Activated CD4-positive, alpha-beta memory T cell treated with anti-CD3 and anti-CD28 coated beads for 36 hours (primary cell): ENCODE data around the gene METTL15. TPM values are rescaled to one million over a fixed set of nuclear protein-coding genes. Genes with fewer than 3 reads are reported as not detected.

Experiments used
- CTCF ChIA-PET: fragments of 350-600 bp; sonication (Branson Sonifier 250); formaldehyde crosslinking; loops from one replicate; lab custom pipeline; 2021; ENCODE audit warnings: antibody characterized with exemption, inconsistent platforms; lab: Charles Lee
- POLR2A ChIA-PET: fragments of 350-600 bp; sonication (Branson Sonifier 250); formaldehyde crosslinking; loops from one replicate; lab custom pipeline; 2021; ENCODE audit warnings: antibody characterized with exemption; lab: Charles Lee
- DNase-seq: peaks from one replicate; pipeline ENCODE4 v3.0.0-alpha.2; 2020
- H3K27ac Mint-ChIP-seq: one replicate; pipeline ENCODE4 v1.8.0; 2021; ENCODE audit warnings: mixed read lengths
- H3K27me3 Mint-ChIP-seq: one replicate; pipeline ENCODE4 v1.8.0; 2021; ENCODE audit warnings: mixed read lengths
- H3K36me3 Mint-ChIP-seq: one replicate; pipeline ENCODE4 v1.8.0; 2021; ENCODE audit warnings: mixed read lengths
- H3K4me1 Mint-ChIP-seq: one replicate; pipeline ENCODE4 v1.8.0; 2021; ENCODE audit warnings: low read depth, mixed read lengths
- H3K4me3 Mint-ChIP-seq: one replicate; pipeline ENCODE4 v1.8.0; 2021; ENCODE audit warnings: mild to moderate bottlenecking, mixed read lengths
- H3K9me3 Mint-ChIP-seq: one replicate; pipeline ENCODE4 v1.8.0; 2021; ENCODE audit warnings: mixed read lengths
- intact Hi-C: fragments of 100-400 bp; cut with micrococcal nuclease; formaldehyde crosslinking; loops from one replicate; pipeline ENCODE4 v1.15.1; 2023
- total RNA-seq, 2 experiments: library from RNA; stranded (reverse); gene quantifications; one replicate each; pipeline ENCODE4 v1.2.3, GENCODE V29; 2021

The METTL15 gene
- total RNA-seq, 2 experiments from 2014 or later = 18.0 to 19.7 TPM

DNA sequence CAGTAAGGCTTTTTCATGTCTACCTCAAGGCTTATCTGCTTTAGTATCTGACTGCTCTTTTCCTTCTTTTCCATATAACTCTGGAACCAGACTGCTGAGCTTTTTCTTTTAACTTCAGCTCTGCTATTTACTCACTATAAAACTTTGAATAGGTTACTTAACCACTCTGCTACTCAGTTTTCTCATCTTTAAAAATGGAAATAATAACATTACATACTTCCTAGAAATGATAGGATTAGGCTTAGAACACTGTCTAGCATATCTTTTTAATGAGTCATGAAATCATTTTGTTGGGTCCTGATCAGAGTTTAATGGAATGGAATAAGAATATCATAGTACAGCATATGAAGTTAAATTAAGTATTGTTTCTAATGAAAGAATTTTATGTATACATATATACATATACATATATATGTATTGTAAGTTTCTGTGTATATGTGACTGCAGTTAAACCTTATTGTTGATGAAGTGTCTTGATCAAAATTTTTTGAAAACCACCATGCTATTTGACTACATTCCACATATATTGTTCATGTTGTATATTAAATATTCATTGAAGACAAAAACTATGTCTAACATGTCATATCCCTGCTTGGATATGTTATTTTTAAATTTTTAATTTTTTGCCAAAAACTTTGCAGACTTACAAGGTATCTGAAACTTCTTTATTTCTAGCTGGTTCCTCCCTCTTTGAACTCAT is 120.2 kb downstream of the METTL15 start:
- H3K27ac Mint-ChIP-seq = no peak overlapping the region
- H3K9me3 Mint-ChIP-seq = no peaks in the 10 kb centered on the region
- POLR2A ChIA-PET = no interaction called here

DNA sequence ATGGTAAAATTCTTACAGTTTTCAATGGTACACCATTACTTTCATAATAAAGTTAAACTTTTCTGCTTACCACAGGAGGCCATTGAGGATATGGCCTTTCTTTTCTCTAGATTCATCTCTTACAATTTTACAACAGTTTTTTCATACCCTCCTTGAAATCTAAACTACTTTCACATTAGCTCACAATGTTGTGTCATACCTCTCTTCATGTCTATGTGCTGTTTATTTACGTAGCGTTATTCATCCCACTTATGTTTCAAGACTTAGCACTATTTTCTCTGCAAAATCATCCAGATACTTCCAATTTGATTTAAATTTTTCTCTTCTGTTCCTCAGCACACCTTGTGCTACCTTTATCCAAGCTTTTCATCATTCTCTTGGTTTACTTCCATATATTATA is 123.3 kb downstream of the METTL15 start:
- Mint-ChIP-seq H3K27me3 (no peaks in the 10 kb centered on the region), H3K27ac (no peak overlapping the region), H3K36me3 (peaks cover 25% of the 10 kb centered on the region)

More for the DNA sequence above, 120.2 kb downstream of the METTL15 start:
- CTCF ChIA-PET = no interaction called here
- intact Hi-C loops = no loop called here
- peaks cover 6% of the 10 kb centered on the region for H3K4me1 Mint-ChIP-seq
- DNase-seq = no peak
- no peaks in the 10 kb centered on the region for H3K27me3 Mint-ChIP-seq
- H3K36me3 Mint-ChIP-seq = peaks cover 19% of the 10 kb centered on the region
- H3K4me3 Mint-ChIP-seq = no peak overlapping the region

DNA sequence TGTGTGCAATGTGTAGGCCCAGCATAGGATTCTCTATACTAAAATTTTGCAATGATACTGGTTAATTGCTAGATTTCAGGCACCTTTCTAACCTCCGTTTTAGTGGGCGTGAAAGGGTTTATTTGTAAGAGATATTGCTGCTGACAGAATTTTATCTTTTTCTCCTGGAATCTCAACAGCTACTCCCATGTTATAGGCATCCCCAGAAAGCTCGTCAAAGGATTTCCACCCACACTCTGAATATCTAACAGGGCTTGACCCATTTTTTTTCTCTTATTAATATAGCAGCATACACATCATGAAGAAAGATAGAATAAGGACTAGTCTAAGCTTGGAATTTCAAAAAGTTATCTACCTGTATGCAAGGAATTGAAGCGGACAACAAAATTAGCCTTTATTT is 124.5 kb downstream of the METTL15 start:
- H3K27ac Mint-ChIP-seq = no peak overlapping the region
- POLR2A ChIA-PET = no interaction called here
- peaks cover under 1% of the 10 kb centered on the region for H3K4me1 Mint-ChIP-seq
- H3K27me3 Mint-ChIP-seq = no peaks in the 10 kb centered on the region
- peaks cover 2% of the 10 kb centered on the region for H3K9me3 Mint-ChIP-seq
- H3K4me3 Mint-ChIP-seq = no peak overlapping the region
- H3K36me3 Mint-ChIP-seq = peaks cover 26% of the 10 kb centered on the region
- CTCF ChIA-PET = no interaction called here
- intact Hi-C loops = no loop called here
- DNase-seq = no peak

More for the DNA sequence above, 123.3 kb downstream of the METTL15 start:
- Mint-ChIP-seq H3K9me3 (peaks cover 2% of the 10 kb centered on the region), H3K4me3 (no peak overlapping the region), H3K4me1 (peaks cover 4% of the 10 kb centered on the region)
- CTCF ChIA-PET = no interaction called here
- intact Hi-C loops = no loop called here
- POLR2A ChIA-PET = no interaction called here
- DNase-seq = no peak

DNA sequence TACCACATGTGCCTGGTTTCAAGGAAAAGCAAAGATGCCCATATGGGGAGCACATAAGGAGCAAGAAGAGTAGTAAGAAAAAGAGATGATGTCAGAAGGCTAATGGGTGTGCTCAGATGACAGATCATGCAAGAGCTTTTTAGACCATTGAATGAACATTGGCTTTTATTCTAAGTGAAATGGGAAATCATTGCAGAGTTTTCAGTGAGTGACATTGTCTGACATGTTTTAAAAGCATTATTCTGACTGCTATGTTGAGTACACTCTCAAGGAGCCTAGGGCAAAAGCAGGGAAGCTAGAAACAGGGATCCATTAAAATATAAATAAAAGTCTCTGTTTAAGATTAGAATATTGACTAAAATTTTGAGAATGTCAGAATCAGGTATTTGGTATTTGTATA is 133.6 kb downstream of the METTL15 start:
- CTCF ChIA-PET = no interaction called here
- Mint-ChIP-seq H3K4me1 (no peaks in the 10 kb centered on the region), H3K27ac (no peak overlapping the region), H3K36me3 (peaks cover 22% of the 10 kb centered on the region), H3K4me3 (no peak overlapping the region), H3K9me3 (no peaks in the 10 kb centered on the region), H3K27me3 (no peaks in the 10 kb centered on the region)
- POLR2A ChIA-PET = no interaction called here
- intact Hi-C loops = no loop called here
- DNase-seq = no peak

DNA sequence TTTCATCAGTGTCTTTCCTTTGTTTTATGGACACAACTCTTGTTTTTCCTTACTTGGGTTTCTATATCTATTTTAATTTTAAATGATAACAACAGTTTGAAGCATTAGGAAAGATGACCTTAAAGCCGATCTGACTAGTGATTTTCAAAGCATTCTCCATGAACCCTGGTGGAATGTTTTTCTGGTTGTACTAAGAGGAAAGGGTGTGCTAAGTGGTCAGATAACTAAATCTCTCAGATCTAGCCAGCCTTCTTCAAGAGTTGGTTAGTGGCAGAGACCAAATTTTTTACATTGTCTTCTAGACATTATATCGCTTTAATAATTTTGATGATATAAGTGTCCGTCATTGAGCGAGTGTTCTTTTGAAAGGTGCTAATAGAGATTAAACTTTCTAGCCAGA is 134.4 kb downstream of the METTL15 start:
- Mint-ChIP-seq H3K4me1 (no peaks in the 10 kb centered on the region), H3K4me3 (no peak overlapping the region), H3K9me3 (no peaks in the 10 kb centered on the region), H3K36me3 (peaks cover 19% of the 10 kb centered on the region), H3K27me3 (no peaks in the 10 kb centered on the region), H3K27ac (no peak overlapping the region)
- CTCF ChIA-PET = no interaction called here
- DNase-seq = no peak
- POLR2A ChIA-PET = no interaction called here
- intact Hi-C loops = no loop called here

DNA sequence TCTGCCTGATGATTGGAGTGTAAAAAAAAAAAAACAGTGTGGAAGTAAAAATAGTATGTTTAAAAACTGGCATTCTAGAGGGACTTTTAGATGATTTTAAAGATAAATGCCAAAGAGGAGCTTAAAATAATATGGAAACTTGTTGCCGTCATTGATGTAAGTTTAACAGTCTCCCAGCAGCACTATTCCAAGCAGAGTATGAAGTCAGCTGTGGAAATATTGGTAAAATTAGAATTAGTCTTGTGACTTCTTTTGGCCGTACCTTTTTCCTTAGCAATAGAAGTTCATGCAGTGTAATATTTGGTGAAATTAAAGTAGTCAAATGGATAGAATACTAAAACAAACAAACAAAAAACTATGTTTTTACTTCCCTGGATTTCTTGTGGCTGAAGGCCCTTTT is 134.9 kb downstream of the METTL15 start:
- H3K27ac Mint-ChIP-seq = no peak overlapping the region
- intact Hi-C loops = no loop called here
- H3K9me3 Mint-ChIP-seq = no peaks in the 10 kb centered on the region
- no peaks in the 10 kb centered on the region for H3K27me3 Mint-ChIP-seq
- no peaks in the 10 kb centered on the region for H3K4me1 Mint-ChIP-seq
- ChIA-PET POLR2A (no interaction called here), CTCF (no interaction called here)
- H3K36me3 Mint-ChIP-seq = peaks cover 21% of the 10 kb centered on the region
- DNase-seq = no peak
- no peak overlapping the region for H3K4me3 Mint-ChIP-seq

DNA sequence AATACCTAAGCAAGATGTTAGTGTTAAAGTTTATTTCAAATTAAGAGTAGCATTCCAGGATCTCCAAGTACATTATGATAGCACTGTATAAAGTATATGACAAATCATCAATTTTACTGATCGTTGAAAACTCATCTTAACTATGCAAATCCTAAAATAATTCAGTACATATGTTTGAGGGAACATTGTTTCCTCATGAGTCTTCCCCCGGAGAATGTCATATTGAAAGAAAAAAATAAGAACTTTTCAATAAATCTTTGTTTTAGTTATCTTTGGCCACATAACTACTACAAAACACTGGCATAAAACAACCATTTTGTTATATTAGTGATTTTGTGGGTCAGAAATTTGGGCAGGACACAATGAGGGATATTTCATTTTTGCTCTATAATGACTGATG is 135.4 kb downstream of the METTL15 start:
- no peak for DNase-seq
- Mint-ChIP-seq H3K4me3 (no peak overlapping the region), H3K27me3 (no peaks in the 10 kb centered on the region), H3K9me3 (no peaks in the 10 kb centered on the region), H3K4me1 (no peaks in the 10 kb centered on the region), H3K27ac (no peak overlapping the region), H3K36me3 (peaks cover 19% of the 10 kb centered on the region)
- intact Hi-C loops = no loop called here
- ChIA-PET CTCF (no interaction called here), POLR2A (no interaction called here)

DNA sequence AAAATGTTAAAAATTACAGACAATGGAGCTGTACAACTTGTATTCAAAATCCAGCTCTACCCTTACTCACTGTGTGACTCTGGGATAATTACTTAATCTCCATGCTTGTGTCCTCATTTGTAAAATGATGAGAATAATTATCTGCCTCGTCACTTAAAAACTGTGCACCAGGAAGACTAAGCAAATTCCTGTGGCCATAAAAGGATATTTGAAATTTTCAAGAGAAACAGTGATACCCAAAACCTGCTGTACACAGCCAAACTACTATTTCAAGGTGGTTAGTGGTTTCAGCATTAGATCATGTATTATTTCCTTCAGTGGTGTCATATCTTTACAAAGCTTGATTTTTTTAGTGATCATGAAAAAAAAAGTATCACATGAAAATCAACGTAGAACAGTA is 136.9 kb downstream of the METTL15 start:
- H3K9me3 Mint-ChIP-seq = peaks cover 8% of the 10 kb centered on the region
- ChIA-PET CTCF (no interaction called here), POLR2A (no interaction called here)
- no peak overlapping the region for H3K4me3 Mint-ChIP-seq
- intact Hi-C loops = no loop called here
- H3K27ac Mint-ChIP-seq = no peak overlapping the region
- H3K27me3 Mint-ChIP-seq = no peaks in the 10 kb centered on the region
- DNase-seq = no peak
- peaks cover 24% of the 10 kb centered on the region for H3K36me3 Mint-ChIP-seq
- no peaks in the 10 kb centered on the region for H3K4me1 Mint-ChIP-seq

DNA sequence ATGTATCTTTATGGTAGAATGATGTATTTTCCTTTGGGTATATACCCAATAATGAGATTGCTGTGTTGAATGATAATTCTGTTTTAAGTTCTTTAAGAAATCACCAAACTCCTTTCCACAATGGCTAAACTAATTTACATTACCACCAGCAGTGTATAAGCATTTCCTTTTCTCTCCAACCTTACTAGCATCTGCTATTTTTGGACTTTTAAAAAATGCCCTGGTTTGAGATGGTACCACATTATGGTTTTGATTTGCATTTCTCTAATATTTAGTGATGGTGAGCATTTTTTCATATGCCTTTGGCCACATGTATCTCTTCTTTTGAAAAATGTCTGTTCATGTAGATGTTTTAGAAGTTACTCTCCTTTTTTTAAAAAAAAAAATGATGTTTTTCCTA is 142.0 kb downstream of the METTL15 start:
- no peaks in the 10 kb centered on the region for H3K27me3 Mint-ChIP-seq
- no peak for DNase-seq
- peaks cover 20% of the 10 kb centered on the region for H3K9me3 Mint-ChIP-seq
- ChIA-PET CTCF (no interaction called here), POLR2A (no interaction called here)
- H3K4me3 Mint-ChIP-seq = no peak overlapping the region
- peaks cover 43% of the 10 kb centered on the region for H3K36me3 Mint-ChIP-seq
- no peak overlapping the region for H3K27ac Mint-ChIP-seq
- intact Hi-C loops = no loop called here
- no peaks in the 10 kb centered on the region for H3K4me1 Mint-ChIP-seq

DNA sequence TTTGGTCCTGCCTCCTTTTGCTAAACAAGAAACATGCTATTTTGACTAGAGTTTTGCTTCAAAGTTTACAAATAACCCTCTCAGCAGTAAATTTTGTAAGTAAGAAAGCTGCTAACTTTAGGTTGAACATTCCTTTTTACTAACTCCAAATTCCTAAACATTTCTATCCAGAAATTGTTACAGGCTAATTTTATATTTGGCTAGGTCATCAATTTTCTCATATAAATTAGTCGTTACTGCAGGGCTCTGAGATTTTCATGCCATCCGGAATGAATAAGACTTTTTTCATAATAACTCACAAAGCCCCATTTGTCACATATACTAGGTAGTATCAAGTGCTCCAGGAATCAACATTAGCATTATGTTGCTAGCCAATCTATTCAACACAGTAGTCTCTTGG is 143.1 kb downstream of the METTL15 start:
- intact Hi-C loops = no loop called here
- H3K36me3 Mint-ChIP-seq = peaks cover 41% of the 10 kb centered on the region
- POLR2A ChIA-PET = no interaction called here

DNA sequence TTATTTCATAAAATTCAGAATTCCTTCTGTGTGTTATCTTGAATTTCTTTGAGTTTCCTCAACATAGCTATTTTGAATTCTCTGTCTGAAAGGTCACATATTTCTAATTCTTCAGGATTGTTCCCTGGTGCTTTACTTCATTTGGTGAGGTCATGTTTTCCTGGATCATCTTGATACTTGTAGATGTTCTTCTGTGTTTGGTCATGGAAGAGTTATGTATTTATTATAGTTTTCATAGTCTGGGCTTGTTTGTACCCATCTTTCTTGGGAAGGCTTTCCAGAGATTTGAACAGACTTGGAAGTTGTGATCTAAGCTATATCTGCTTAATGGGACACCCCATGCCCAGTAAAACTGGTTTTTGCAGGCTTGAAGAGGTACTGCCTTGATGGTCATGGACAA is 149.6 kb downstream of the METTL15 start:
- POLR2A ChIA-PET = interaction anchor here (0.6 kb wide), 1 partner anchor 200 kb away, joined by 3 read pairs; no protein-coding TSS in a partner anchor
- Mint-ChIP-seq H3K27ac (no peak overlapping the region), H3K4me1 (no peaks in the 10 kb centered on the region), H3K9me3 (peaks cover 22% of the 10 kb centered on the region), H3K36me3 (peaks cover 37% of the 10 kb centered on the region), H3K27me3 (no peaks in the 10 kb centered on the region), H3K4me3 (no peak overlapping the region)
- CTCF ChIA-PET = no interaction called here
- no peak for DNase-seq
- intact Hi-C loops = no loop called here

More for the DNA sequence above, 143.1 kb downstream of the METTL15 start:
- CTCF ChIA-PET = no interaction called here
- DNase-seq = no peak
- peaks cover 26% of the 10 kb centered on the region for H3K9me3 Mint-ChIP-seq
- H3K27me3 Mint-ChIP-seq = no peaks in the 10 kb centered on the region
- no peaks in the 10 kb centered on the region for H3K4me1 Mint-ChIP-seq
- no peak overlapping the region for H3K4me3 Mint-ChIP-seq
- no peak overlapping the region for H3K27ac Mint-ChIP-seq

DNA sequence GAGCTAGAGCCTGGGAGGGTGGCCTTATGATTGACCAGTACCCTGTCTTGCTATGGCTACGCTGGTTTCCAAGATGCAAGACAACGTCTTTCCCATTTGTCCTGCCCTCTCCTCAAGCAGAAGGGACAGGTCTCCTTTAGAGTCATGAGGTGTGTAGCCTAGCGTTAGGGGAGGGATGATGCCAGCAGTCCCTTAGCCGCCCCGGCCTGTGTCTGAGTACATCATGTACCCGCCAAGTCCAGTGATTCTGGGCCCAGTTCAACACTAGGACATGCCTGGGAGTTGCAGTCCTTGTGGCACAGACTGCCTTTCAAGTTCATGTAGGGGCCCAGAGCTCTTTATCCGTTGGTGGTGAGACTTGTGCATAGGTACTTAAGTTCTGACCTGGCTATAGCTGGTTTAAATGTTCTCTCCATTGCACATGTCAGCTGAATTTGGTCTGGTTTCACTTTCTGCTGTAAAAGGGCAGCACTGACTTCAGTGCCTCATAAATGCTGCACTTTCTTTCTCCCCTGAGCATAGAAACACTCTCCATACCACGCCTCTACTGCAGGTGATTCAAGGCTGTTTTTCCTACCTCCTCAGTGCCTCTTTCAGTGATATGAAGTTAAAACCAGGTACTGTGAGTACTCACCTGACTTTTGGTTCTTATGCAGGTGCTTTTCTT is 151.1 kb downstream of the METTL15 start:
- no peaks in the 10 kb centered on the region for H3K27me3 Mint-ChIP-seq
- H3K27ac Mint-ChIP-seq = no peak overlapping the region
- no peaks in the 10 kb centered on the region for H3K4me1 Mint-ChIP-seq
- DNase-seq = no peak
- H3K9me3 Mint-ChIP-seq = peaks cover 13% of the 10 kb centered on the region
- peaks cover 28% of the 10 kb centered on the region for H3K36me3 Mint-ChIP-seq
- intact Hi-C loops = no loop called here
- H3K4me3 Mint-ChIP-seq = no peak overlapping the region
- ChIA-PET CTCF (no interaction called here), POLR2A (no interaction called here)

DNA sequence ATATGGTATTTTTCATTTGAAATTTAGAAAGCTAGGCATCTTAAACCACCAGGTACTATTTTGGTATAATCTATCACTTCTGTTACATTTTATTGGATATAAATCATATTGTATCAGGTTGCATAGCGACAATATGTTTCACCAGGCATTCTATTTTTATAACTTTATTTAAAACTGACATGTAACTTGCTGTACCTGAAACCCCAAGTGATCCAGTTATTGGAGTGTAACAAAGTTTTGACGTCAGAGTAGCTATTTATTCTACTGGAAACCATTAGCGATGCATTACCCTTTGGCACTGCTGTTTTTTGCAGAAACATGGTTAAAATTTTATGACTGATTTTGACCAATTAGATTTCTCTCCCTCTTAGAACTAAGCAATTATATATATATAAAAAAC is 160.7 kb downstream of the METTL15 start:
- Mint-ChIP-seq H3K27me3 (no peaks in the 10 kb centered on the region), H3K9me3 (peaks cover 15% of the 10 kb centered on the region), H3K36me3 (peaks cover 34% of the 10 kb centered on the region), H3K27ac (no peak overlapping the region), H3K4me3 (no peak overlapping the region), H3K4me1 (no peaks in the 10 kb centered on the region)
- ChIA-PET CTCF (no interaction called here), POLR2A (no interaction called here)
- intact Hi-C loops = no loop called here
- no peak for DNase-seq
